IMR-90 (cell line): Measurements from ENCODE around the gene KCP.

Experiments
- CTCF ChIP-seq: conservative IDR thresholded peaks from 2 replicates; pipeline ENCODE4 v1.5.1; 2012; ENCODE audit warnings: mild to moderate bottlenecking, low read depth, low read length, improper control_type of control experiment
- FOS ChIP-seq: fragments of 150-350 bp; IDR thresholded peaks from 2 replicates; pipeline ENCODE4 v1.6.1; 2016; ENCODE audit warnings: low read depth, low read length
- MAFK ChIP-seq: IDR thresholded peaks from 2 replicates; pipeline ENCODE4 v1.6.1; 2012; ENCODE audit warnings: low read depth, low read length, improper control_type of control experiment
- POLR2A ChIP-seq: IDR thresholded peaks from 2 replicates; pipeline ENCODE4 v1.6.1; 2012; ENCODE audit warnings: mild to moderate bottlenecking, low read depth, low read length

GRCh38 chr7:128856001-128856718 lies 54.3 kb downstream of the KCP start:
- TF ChIP-seq FOS (no peak), CTCF (no peak), MAFK (no peak), POLR2A (no peak)
